Mucosa of descending colon (tissue), 3 donors: ENCODE data around the gene WDR35. TPM values are rescaled to one million over a fixed set of nuclear protein-coding genes. Genes with fewer than 3 reads are reported as not detected.

Source experiments
- ATAC-seq: fragments of 200-7000 bp; cut with Tn5 transposase; one replicate; pipeline ENCODE4 v1.9.1; 2020; ENCODE audit warnings: mild to moderate bottlenecking, moderate library complexity
- DNase-seq, 3 donors: peaks; one replicate each; pipeline ENCODE4 v3.0.0-alpha.2; 2020
- H3K36me3 ChIP-seq: fragments of 200-600 bp; one replicate; pipeline ENCODE4 v1.8.0; 2021; ENCODE audit warnings: low read depth, mild to moderate bottlenecking
- H3K4me1 ChIP-seq: fragments of 200-600 bp; one replicate; pipeline ENCODE4 v1.8.0; 2021; ENCODE audit warnings: low read depth, mild to moderate bottlenecking
- H3K4me3 ChIP-seq: fragments of 200-600 bp; one replicate; pipeline ENCODE4 v1.8.0; 2021; ENCODE audit warnings: mild to moderate bottlenecking
- H3K9me3 ChIP-seq: fragments of 200-600 bp; one replicate; pipeline ENCODE4 v1.8.0; 2021; ENCODE audit warnings: mild to moderate bottlenecking
- intact Hi-C, 2 donors: fragments of 100-400 bp; cut with DNase I in 1 of 2; cut with micrococcal nuclease in 1 of 2; formaldehyde crosslinking; loops; one replicate each; pipeline versions ENCODE4 v1.11.0 to v1.11.1; 2022; cut with DNase I, micrococcal nuclease
- total RNA-seq, 3 donors: library from RNA; stranded (reverse); fragmentation: NEBNext Ultra II Directional in 2 of 3; extraction: Animal tissue kit (Norgen Biotek cat#: 25700) in 2 of 3; gene quantifications; one replicate each; pipeline versions ENCODE4 v1.2.1 to v1.2.4, GENCODE V29; 2021 to 2023
- TF ChIP-seq, protein P1 (sequence below): fragments of 200-600 bp; IDR thresholded peaks from one replicate; pipeline ENCODE4 v1.8.0; 2022; ENCODE audit warnings: antibody characterized with exemption, mild to moderate bottlenecking
- donor health status: DM: no; HTN: no; CAD: no; lungs with moderate emphysema.
- donor health status: DM: no; HTN: no; CAD: no.
- donor health status: DM: no; HTN: yes; CAD: no.

WDR35 gene
- total RNA-seq, 3 donors from 2014 or later: 1.9 to 8.8 (median 2.7) TPM

DNA sequence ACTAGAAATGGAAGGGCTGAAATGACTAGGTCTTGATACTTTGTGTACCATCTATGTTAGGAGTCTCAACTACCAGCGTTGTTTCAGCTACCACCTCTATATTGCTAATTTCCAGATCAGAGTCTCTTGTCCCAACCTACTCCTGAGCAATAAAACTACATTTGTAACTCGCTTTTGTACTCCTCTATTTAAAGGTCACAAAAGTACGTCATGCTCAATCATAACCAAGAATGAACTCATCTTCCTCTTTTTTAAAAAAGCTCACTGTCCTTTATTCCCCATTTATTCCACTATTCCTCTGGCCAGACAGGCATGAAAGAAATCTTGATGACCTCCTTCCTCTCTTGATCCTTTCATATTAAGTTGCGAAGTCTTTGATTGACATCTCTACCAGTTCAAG, 33.8 kb upstream of the WDR35 start:
- H3K4me1 ChIP-seq: peaks cover 10% of the 10 kb centered on the region
- ATAC-seq: no peak
- TF ChIP-seq, protein P1, sequence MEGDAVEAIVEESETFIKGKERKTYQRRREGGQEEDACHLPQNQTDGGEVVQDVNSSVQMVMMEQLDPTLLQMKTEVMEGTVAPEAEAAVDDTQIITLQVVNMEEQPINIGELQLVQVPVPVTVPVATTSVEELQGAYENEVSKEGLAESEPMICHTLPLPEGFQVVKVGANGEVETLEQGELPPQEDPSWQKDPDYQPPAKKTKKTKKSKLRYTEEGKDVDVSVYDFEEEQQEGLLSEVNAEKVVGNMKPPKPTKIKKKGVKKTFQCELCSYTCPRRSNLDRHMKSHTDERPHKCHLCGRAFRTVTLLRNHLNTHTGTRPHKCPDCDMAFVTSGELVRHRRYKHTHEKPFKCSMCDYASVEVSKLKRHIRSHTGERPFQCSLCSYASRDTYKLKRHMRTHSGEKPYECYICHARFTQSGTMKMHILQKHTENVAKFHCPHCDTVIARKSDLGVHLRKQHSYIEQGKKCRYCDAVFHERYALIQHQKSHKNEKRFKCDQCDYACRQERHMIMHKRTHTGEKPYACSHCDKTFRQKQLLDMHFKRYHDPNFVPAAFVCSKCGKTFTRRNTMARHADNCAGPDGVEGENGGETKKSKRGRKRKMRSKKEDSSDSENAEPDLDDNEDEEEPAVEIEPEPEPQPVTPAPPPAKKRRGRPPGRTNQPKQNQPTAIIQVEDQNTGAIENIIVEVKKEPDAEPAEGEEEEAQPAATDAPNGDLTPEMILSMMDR: no peak
- intact Hi-C loops: no loop called here
- DNase-seq: no peak
- H3K36me3 ChIP-seq: no peaks in the 10 kb centered on the region
- H3K9me3 ChIP-seq: peaks cover 10% of the 10 kb centered on the region
- no peak overlapping the region for H3K4me3 ChIP-seq

DNA sequence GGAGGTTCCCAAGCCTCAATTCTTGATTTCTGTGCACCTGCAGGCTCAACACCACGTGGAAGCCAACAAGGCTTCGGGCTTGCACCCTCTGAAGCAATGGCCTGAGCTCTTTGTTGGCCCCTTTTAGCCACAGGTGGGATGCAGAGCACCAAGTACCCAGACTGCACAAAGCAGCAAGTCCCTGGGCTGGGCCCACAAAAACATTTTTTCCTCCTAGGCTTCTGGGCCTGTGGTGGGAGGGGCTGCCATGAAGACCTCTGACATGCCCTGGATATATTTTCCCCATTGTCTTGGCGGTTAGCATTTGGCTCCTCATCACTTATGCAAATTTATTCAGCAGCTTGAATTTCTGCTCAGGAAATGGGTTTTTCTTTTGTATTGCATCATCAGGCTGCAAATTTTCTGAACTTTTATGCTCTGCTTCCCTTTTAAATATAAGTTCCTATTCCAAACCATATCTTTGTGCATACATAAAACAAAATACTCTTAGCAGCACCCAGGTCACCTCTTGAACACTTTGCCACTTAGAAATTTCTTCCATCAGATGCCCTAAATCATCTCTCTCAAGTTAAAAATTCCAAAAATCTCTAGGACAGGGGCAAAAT, 31.6 kb upstream of the WDR35 start:
- ATAC-seq: no peak
- TF ChIP-seq, protein P1: no peak
- Histone ChIP-seq H3K36me3 (no peaks in the 10 kb centered on the region), H3K4me1 (no peaks in the 10 kb centered on the region), H3K4me3 (no peak overlapping the region), H3K9me3 (peaks cover 10% of the 10 kb centered on the region)
- DNase-seq: no peak
- intact Hi-C loops: no loop called here

DNA sequence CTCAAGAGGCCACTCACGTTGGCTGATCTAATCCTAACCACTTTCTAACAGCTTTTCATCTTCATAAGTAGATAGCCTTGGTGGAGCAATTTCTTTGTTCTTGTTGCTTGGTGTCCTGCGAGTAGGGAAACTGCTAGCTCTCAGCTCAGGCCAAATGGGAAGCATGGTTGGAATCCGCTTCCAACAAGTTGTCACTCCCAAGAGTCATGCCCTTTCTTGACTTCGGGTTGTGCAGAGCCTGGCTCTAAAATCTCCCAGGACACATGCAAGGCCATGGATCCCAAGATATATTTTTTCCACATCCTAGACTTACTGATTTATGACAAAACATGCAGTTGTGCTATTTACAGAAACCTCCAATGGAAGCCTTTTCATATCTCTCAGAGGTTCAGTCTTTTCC, 29.8 kb upstream of the WDR35 start:
- no peak overlapping the region for H3K4me3 ChIP-seq
- peaks cover 10% of the 10 kb centered on the region for H3K9me3 ChIP-seq
- TF ChIP-seq, protein P1: no peak
- no peaks in the 10 kb centered on the region for H3K36me3 ChIP-seq
- intact Hi-C loops: loop anchor here in 1 of 2 donors (5.0 kb wide), 1 partner anchor 78 kb away; no protein-coding TSS in a partner anchor
- ATAC-seq: no peak
- DNase-seq: no peak
- no peaks in the 10 kb centered on the region for H3K4me1 ChIP-seq

DNA sequence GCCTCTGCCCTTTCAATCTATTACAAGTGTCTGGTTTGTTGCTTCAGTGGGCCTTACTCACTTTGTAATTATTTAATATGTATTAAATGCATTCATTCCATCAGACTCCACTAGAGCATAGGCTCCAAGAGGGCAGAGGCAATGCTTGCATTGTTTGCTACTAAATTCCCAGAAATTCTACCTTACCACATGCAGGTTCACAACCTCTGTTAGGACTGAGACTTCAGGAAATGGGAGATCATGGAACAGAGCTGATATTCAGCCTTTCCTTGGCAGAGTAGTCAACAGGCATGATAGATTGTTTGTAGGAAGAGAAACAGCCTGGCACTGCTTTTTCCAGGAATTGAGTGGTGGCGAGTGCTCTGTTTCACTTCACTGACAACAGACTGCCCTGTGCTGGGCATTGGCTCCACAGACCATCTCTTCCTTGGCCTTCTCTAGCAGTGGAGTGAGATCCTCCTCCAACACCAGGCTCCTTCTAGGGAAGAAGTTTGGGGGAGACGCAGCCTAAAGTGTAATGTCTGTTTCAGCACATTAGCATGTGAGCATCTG, 28.8 kb upstream of the WDR35 start:
- no peak for ATAC-seq
- intact Hi-C loops: loop anchor here in 1 of 2 donors (5.0 kb wide), 1 partner anchor 79 kb away; no protein-coding TSS in a partner anchor
- no peak for DNase-seq
- no peak overlapping the region for H3K4me3 ChIP-seq
- TF ChIP-seq, protein P1: no peak
- H3K9me3 ChIP-seq: peaks cover 10% of the 10 kb centered on the region
- H3K36me3 ChIP-seq: no peaks in the 10 kb centered on the region
- H3K4me1 ChIP-seq: no peaks in the 10 kb centered on the region

DNA sequence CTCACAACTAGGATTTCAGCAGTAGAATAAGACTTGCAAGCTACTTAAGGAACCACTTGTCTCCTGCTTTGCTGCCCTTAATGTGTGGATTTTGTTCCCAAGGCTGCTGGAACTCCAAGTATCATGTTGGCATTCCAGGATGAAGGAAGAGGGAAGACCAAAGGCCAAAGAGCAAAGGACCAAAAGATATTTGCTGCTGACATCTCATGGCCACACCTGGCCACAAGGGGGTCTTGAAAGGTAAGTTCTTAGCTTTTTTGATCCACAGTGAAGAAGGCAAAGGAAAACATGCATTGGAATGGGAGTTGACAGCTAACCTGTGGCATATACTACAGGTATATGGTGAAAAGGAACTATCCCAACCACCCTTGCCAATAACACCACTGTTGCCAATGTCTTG, 26.4 kb upstream of the WDR35 start:
- H3K36me3 ChIP-seq: no peaks in the 10 kb centered on the region
- peaks cover 9% of the 10 kb centered on the region for H3K4me1 ChIP-seq
- intact Hi-C loops: loop anchor here in 1 of 2 donors (5.0 kb wide), 1 partner anchor 81 kb away; no protein-coding TSS in a partner anchor
- H3K4me3 ChIP-seq: no peak overlapping the region
- ATAC-seq: no peak
- DNase-seq: no peak
- peaks cover 5% of the 10 kb centered on the region for H3K9me3 ChIP-seq
- TF ChIP-seq, protein P1: no peak
